GM21423 (cell line): ENCODE results near the gene MAPK1IP1L.

ENCODE experiments used
- ATAC-seq: cut with Tn5 transposase; IDR thresholded peaks from one replicate; pipeline ENCODE4 v1.9.1; 2021; ENCODE audit warnings: mild to moderate bottlenecking, moderate library complexity; ENCODE audit not compliant: unreplicated experiment

The MAPK1IP1L gene

GRCh38 chr14:55094292-55095157 is 43.1 kb downstream of the MAPK1IP1L start:
- no peak for ATAC-seq

GRCh38 chr14:55097881-55098560 is 46.6 kb downstream of the MAPK1IP1L start:
- ATAC-seq, result peak; percentile 56

GRCh38 chr14:55098561-55098898 is 47.1 kb downstream of the MAPK1IP1L start:
- no peak for ATAC-seq

GRCh38 chr14:55099756-55100155 is 48.3 kb downstream of the MAPK1IP1L start:
- ATAC-seq, result no peak

- no peak for ATAC-seq
These were observed 50.3 kb downstream of the MAPK1IP1L start for GRCh38 chr14:55101698-55102097.

GRCh38 chr14:55102141-55102621 is 50.7 kb downstream of the MAPK1IP1L start:
- peak; percentile 71 for ATAC-seq

GRCh38 chr14:55103005-55103640 is 51.7 kb downstream of the MAPK1IP1L start:
- peak; percentile 49 for ATAC-seq

- ATAC-seq, result no peak
These were observed 52.8 kb downstream of the MAPK1IP1L start for GRCh38 chr14:55103971-55104954.

- ATAC-seq, result no peak
These were observed 54.5 kb downstream of the MAPK1IP1L start for GRCh38 chr14:55105991-55106390.

- ATAC-seq, result no peak
These were observed 56.5 kb downstream of the MAPK1IP1L start for GRCh38 chr14:55107766-55108554.

- no peak for ATAC-seq
These were observed 58.4 kb downstream of the MAPK1IP1L start for GRCh38 chr14:55109836-55110235.

- no peak for ATAC-seq
These were observed 59.8 kb downstream of the MAPK1IP1L start for GRCh38 chr14:55111122-55111708.

- ATAC-seq, result no peak
These were observed 63.3 kb downstream of the MAPK1IP1L start for GRCh38 chr14:55114720-55115119.

- ATAC-seq, result no peak
These were observed 64.0 kb downstream of the MAPK1IP1L start for GRCh38 chr14:55115460-55115859.

GRCh38 chr14:55115861-55116245 is 64.4 kb downstream of the MAPK1IP1L start:
- no peak for ATAC-seq

- no peak for ATAC-seq
These were observed 65.0 kb downstream of the MAPK1IP1L start for GRCh38 chr14:55116246-55117030.

- no peak for ATAC-seq
These were observed 66.5 kb downstream of the MAPK1IP1L start for GRCh38 chr14:55117803-55118441.

- ATAC-seq, result no peak
These were observed 67.3 kb downstream of the MAPK1IP1L start for GRCh38 chr14:55118761-55119160.
